GM18507 (cell line): ENCODE results near the gene C11orf91.
"Not testable (repeated sequence)": the region's sequence is repeated elsewhere in the genome, so short reads cannot be mapped to it uniquely, and the experiment has no call there.

Experiments used
- DNase-seq: peaks from one replicate; pipeline ENCODE4 v3.0.0; 2011; ENCODE audit warnings: low read depth; ENCODE audit not compliant: insufficient read length; ENCODE audit errors: extremely low spot score
- FAIRE-seq: peaks from 2 replicates; lab custom pipeline; 2011; peaks lifted over from hg19 to GRCh38; lab: Jason Lieb, UNC

The C11orf91 gene

DNA sequence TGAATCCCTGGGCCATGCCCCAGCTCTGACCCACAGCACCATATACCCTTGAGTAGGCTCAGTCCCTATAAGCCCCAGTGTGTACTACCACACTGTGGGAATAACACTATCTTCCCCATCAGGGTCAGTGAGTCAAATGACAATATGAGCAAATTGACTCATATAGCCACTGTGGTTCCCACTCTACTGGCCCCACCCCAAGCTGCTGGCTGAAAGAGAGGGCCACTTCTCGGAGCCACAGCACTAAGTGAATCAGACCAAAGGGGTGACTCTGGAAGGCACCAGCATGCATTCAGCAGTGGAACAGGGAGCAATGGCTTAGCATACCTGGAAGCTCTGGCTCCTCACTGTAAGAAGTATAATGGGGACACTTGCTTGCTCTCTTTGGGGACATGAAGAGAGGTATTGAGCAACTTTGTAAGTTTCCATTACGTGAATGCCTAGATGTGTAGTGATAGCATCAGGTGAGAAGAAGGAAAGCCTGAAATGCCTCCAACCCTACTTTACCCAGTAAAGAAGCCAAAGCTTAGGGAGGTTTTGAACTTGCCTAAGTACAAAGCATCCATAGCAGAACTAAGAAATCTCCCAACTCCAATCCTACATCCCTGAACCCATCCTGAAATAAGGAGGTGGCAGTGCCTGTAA, 22.1 kb upstream of the C11orf91 start:
- FAIRE-seq (no peak), DNase-seq (no peak)

DNA sequence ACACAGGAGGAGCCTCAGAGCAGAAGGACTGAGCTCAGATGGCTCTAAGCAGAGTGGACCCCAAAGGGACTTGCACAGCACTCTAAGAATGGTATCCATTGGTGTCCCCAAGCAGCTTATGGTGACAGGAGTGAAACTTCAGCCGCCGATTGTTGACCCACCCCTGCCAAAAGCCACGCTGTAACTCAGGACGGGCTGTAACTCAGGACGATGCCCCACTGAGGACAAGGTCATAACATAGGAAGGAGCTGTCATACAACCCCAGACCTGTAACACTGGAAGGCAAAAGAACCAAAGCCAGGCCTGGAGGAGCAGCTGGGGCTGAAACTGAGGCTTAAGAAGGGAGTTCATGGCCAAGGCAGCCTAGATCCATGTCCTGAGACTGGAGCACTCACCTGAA, 21.4 kb upstream of the C11orf91 start:
- DNase-seq (no peak), FAIRE-seq (no peak)

DNA sequence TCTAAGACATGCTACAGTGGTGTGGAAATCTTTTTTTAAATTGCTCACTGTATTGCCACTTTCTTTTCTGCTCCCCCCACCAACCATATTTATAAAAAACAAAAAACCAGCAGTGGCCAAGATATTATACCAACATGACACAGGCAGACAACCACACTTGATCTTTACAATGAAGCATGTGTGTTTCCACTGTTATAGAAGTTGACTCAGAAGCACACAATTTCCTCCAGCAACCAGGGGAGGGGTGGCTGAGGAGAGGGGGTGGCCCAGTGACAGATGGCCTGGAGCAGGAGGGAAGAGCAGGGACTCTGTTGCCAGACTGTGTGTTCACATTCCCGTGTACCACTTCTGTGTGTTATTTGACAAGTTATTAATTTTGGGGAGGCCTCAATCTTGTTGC, 20.8 kb upstream of the C11orf91 start:
- no peak for FAIRE-seq
- DNase-seq = no peak

DNA sequence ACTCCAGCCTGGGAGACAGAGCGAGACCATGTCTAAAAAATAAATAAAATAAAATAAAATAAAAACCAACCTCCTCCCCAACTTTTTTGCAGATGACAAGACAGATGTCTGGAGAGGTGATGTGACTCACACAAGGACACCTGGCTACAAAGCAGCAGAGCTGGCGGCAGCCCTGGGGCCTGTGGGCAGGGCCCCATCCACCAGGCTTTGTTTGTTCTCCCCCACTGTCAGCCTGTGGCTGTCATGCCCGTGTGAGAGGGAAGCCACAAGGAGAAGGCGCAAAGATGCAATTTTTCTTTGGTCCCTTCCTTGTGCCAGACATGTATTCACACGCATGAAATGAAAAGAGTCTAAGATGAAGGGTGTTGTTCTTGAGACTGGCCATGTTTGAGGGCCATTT, 19.0 kb upstream of the C11orf91 start:
- no peak for DNase-seq
- no peak for FAIRE-seq

DNA sequence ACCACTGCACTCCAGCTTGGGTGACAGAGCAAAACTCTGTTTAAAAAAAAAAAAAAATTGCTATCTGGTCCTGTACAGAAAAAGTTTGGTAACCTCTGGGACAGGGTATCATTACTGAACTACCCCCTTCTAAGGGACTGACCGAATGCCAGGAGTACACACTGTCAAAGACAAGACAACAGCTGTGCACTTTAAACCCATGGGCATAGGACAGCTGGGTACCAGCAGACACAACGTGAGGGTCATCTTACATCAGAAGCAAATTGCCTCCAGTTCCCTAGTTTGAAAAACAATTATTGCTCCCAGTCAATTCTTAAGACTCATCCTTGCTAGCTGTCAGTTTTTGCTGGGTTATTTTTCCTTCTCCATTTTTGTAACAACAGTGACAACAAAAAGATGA, 17.8 kb upstream of the C11orf91 start:
- DNase-seq (no peak), FAIRE-seq (no peak)

DNA sequence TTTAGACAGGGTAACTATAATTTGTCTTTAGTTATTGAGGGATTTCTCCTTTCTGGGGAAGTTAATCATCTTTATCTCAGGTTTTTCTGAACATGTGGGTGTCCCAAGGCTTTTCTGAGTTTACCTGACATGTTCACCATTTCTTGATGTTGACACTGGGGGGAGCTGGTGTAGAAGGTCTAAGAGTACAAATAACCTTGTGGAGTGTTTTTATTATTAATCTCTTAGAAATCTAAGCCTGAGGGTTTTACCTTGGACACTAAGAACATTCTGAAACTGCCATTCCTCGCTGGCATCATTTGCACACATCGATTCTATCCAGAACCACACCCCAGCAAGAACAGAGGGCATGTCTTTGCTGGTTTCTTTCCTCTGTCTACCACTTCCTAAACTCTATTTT, 15.6 kb upstream of the C11orf91 start:
- DNase-seq (no peak), FAIRE-seq (no peak)

DNA sequence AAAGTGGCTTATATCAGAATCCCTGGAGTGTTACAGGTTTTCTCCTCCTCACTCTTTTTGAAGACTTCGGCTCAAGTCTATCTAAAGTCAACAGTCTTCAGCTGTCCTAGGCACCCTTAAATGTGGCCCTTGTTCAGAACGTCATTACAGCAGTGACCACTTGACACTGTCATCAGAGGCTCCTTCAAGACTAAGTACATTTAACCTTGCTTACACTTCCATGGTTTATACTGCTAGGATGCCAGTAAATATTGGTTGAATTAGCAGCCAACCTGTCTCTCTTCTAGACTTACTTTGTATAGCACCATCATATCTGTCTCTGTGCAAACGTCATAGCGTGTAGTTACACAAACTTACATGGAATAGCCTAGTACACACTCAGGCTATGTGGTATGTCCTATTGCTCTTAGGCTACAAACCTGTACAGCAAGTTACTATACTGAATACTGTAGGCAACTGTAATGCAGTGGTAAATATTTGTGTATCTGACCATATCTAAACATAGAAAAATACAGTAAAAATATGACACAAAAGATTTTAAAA, 13.3 kb upstream of the C11orf91 start:
- DNase-seq = no peak
- no peak for FAIRE-seq

DNA sequence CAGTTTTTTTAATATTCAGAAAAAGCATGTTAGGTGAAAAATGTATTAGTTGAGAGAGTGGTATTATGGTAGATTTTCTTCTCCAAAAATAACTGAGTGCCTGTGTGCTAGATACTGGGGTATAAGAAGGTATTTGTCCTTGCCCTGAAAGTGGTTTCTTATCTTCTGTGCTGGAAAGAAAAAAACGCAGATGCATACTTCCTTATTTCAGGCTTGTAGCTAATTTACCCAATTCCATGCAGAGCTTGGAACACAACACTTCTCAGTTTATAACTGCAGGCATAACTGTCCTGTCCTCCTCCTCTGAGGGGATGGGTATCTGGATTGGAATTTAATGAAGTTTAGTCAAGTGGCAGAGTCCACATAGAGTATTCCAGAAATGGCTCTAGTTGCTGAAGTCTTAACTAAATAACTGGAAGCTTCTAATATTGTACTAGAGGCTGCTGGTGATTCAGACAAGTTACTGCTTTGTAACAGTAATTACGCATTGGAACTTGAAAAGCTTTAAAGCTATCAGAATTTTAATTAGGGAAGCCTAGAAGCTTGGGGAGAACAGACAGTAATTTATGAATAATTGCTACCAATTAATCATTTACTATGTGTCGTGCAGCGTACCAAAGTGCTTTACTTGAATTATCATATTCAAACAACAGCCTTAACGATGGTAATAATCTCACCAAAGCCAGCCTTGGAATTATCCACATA, 12.7 kb upstream of the C11orf91 start:
- FAIRE-seq (no peak), DNase-seq (no peak)

DNA sequence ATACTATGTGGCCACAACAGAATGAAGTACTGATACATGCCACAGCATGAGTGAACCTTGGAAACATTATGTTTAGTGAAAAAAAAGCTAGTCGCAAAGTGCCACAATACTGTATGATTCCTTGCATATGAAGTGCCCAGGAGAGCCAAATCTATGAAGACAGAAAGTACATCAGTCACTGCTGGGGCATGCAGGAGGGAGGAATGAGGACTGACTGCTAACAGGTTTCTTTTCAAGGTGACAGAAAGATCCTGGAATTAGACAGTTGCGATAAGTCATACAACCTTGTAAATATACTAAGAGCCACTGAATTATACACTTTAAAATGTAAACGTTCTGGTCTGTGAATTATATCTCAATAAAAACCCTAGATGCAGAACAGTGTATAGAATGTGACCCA, 11.8 kb upstream of the C11orf91 start:
- FAIRE-seq (no peak), DNase-seq (no peak)

DNA sequence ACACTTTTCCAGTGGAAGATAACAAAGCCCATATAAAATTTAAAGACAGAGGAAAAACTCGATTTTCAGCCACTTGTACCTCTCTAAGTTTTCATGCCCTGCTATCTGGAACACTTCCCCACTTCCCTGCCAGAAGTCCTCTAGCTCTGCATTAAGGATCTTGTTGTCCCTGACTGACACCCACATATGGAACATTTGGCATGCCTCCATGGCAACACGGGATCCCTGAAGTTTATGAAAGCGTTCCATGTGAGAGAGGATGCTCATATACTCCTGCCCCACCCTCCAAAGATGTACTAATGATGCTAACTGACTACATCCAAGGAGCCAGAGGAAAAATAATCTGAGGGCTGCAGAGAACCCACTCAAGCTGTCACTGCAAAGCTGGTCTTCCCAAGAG, 8.8 kb upstream of the C11orf91 start:
- DNase-seq (no peak), FAIRE-seq (no peak)

DNA sequence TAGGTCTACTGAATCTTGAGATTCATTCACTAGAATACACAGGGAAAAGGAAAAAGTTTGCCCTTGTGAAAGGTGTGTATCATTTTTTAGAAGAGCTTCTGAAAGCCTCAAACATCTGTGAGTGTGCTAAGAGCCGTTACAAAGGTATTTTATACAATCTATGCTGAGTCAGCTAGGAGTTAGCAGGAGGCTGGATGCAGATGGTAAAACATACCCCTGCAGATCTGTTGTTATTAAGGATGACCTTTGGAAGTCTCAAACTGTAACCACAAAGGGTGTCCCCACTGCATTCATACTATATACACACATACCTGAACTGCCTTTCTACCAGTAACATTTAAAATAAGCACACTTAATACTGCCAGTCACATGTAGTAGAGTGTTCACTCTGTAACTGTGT, 8.4 kb upstream of the C11orf91 start:
- no peak for DNase-seq
- no peak for FAIRE-seq

DNA sequence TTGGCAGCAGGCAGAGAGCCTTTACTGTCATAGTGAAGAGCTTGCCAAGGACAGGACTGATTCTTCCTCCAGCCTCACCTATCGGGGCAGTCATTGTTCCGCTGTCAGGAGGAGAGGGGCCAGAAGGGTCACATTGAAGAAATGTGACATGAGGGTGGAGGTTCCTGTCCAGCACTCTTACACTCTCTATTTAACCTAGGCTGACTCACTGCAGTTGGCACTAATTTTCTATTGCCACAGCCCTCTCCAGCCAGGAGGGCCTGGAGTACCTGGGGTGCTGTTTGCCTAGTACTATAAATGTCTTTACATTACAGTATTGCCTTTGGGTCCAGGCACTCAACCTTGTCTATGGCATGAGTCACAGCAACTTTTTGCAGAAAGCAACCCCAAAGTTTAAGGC, 7.2 kb upstream of the C11orf91 start:
- not testable (repeated sequence) for DNase-seq, FAIRE-seq

DNA sequence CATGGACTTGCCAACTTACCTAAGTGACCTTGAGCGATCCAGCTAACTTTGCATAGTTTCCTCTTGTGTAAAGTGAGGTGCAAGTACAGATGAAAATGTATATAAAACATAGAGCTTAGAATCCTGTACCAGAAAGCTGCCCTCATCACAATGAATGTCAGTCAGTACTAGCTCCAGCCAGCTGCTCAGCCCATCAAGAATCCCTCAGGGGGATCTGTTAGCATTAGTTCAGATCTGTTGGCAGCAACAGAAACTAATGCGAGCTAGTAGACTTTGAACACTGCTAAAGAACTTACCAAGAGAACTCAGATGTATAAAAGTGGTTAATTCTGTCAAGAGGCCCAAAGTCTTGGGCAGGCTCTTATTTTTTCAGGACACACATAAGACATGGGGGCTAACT, 6.3 kb upstream of the C11orf91 start:
- no peak for FAIRE-seq
- no peak for DNase-seq

DNA sequence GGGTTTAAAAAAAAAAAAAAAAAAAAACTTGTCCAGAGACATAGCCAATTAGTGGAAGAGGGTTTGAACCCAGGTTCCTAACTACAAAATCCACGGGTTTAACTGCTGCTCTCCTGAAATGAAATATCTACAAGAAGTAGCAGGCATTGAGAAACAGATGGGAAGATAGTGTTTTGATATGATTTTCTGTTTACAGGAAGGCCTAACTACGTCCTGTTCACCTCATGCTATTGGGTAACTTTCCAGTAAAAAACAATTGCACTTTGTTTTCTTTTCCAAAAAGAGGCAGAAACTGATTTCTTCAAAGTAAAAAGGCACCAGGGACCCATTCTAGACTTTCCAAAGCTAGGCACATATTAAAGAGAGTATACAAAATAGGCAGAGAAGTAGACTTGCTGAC, 5.9 kb upstream of the C11orf91 start:
- FAIRE-seq (no peak), DNase-seq (no peak)

DNA sequence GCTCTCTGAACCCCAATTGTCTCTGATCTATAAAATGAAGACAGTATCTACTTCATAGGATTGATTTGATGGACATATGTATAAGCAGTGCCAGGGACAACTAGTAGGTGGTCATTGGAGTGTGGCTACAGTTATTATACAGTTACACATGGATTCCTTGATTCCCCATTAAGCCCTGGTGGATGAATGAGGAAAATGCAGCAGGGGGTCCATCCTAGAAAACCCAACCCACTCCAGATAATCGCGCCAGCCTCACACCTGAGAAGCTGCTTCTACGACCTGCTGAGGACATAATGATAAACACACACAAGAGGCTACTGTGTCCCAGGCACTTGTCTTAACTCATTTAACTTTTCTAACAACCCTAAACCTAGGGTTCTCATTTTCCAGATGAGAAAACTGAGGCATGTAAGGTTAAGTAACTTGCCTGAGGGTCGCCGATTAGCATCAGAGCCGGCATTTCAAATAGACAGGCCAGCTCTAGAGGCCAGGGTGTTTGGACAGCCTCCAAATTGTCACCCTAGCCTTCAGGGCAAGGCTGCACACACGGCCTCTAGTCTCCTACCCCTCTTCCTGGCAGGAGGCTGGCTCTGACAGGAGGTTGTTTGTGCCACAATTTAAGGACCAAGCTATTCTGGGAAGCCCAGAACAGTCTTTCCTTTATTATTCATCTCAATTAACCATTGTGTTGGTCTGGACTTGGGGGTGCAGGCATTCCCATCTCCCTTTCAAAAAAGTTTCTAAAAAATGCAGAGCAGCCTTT, 3.8 kb upstream of the C11orf91 start:
- DNase-seq = no peak

DNA sequence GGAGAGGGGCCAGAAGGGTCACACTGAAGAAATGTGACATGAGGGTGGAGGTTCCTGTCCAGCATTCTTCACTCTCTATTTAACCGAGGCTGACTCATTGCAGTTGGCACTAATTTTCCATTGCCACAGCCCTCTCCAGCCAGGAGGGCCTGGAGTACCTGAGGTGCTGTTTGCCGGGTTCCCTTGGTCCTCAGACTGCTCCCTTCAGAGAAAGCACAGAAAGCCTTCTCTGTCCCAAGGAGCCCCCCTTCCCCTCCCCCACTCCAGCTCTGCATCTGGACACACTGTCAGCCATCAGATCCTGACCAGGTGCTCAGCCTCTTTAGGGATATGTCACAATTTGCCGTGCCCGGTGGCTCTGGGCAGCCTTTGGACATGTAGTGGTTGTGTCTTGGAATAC, 3.2 kb upstream of the C11orf91 start:
- DNase-seq (no peak), FAIRE-seq (no peak)

More for the DNA sequence above, 3.8 kb upstream of the C11orf91 start:
- no peak for FAIRE-seq

DNA sequence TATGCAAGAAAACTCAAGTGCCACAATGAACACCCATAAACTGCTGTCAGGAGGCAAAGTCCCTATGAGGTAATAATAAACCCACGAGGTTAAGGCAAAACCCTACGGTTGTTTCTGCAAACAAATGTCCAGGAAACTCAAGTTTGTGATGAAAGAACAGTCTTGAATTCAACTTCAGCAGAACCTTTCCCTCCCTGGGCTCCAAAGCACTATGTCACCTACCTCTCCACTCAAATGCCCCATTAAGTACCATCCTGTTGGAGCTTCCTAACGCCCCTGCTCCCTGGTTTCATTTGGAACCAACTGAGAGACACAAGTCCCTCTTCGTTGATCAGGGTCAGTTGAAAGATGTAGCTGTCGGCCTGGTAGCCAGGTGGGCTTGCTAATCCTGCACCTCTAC, 2.6 kb upstream of the C11orf91 start:
- FAIRE-seq = no peak
- DNase-seq = no peak

DNA sequence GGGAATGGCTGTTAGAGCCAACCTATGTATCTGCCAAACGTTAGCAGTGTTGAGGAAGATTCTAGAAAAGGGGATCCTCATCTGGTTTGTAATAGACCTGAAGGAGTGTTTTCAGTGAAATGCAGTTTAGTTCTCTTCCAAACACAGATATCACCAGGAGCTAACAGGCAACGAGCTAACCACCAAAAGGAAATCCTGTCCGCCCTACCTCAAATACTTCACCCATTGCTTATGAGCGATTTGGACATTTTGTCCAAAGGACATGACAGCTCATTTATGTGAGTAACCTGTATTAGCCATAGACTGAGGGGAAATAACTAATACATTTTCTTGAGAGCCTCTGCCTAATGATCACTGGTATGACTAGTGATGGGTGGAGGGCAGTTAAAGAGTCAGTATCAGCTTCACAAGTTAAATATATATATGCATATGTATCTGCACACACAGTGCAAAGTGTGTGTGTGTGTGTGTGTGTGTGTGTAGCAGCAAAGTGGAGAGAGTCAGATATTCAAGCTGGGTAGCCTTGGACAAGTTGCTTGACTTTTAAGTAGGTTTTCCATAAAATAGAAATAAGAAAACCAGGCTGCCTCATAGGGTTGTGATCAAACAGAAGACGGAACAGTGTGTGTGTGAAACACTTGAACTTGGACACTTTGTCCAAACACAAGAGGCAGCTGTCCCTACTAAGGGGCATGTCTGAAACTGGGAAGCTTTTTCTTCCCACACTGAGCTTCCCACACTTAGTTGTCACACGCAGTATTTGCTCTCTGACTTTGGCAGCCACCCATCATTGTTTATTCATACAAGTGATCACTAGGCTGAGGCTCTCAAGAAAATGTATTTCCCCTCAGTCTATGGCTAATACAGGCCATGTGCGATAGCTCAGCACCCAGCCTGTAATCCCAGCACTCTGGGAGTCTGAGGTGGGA, 940 bp upstream of the C11orf91 start:
- DNase-seq (no peak), FAIRE-seq (no peak)

DNA sequence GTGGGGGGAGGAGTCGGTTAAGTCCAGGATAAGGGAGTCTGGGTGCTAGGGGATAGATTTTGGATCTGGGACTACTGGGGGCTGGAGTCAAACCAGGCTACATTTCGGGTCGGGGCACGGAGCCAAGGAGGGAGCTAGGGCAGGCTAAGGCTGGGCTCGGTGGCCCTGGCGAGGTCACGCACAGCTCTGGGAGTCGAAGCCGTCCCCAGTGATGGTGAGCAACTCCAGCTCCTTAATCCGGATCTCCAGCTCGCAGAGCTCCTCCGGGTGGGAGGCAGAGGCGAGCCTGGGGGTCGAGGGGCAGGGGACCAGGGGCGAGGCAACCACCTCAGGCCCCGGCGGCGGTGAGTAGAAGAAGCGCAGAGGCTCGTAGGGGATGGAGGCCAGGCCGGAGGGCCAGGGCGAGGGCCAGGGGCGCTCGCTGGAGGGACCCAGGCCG, 544 bp downstream of the C11orf91 start:
- no peak for DNase-seq
- no peak for FAIRE-seq
